GM12878 (cell line): ENCODE measurements around the gene STXBP2. TPM values are rescaled to one million over a fixed set of nuclear protein-coding genes. Genes with fewer than 3 reads are reported as not detected.

Experiments used
- ATF7 ChIP-seq: fragments of 450-650 bp; IDR thresholded peaks from 2 replicates; pipeline ENCODE4 v1.6.1; 2016; ENCODE audit warnings: low read depth, mild to moderate bottlenecking
- CUX1 ChIP-seq: IDR thresholded peaks from 2 replicates; pipeline ENCODE4 v1.6.1; 2012; ENCODE audit warnings: improper control_type of control experiment, low read depth, low read length; ENCODE audit not compliant: insufficient replicate concordance
- E2F4 ChIP-seq: IDR thresholded peaks from 2 replicates; pipeline ENCODE4 v1.6.1; 2012; ENCODE audit warnings: low read depth, low read length, improper control_type of control experiment
- EGR1 ChIP-seq, 2 experiments: IDR thresholded peaks; 1 replicate in 1 of 2; 2 replicates in 1 of 2; pipeline ENCODE4 v1.6.1; 2011 to 2012; ENCODE audit warnings: low read depth in 2 of 2, low read length in 2 of 2, borderline replicate concordance in 1 of 2, mild to moderate bottlenecking in 1 of 2, moderate library complexity in 1 of 2
- ETV6 ChIP-seq, 2 experiments: fragments of 450-650 bp in 1 of 2; IDR thresholded peaks in 1 of 2; conservative IDR thresholded peaks in 1 of 2; 2 replicates each; pipeline ENCODE4 v1.6.1; 2014; ENCODE audit warnings: antibody characterized with exemption in 1 of 2, borderline replicate concordance in 1 of 2, low read depth in 1 of 2, mild to moderate bottlenecking in 1 of 2, moderate library complexity in 1 of 2
- GATAD2B ChIP-seq: fragments of 450-650 bp; conservative IDR thresholded peaks from 2 replicates; pipeline ENCODE4 v1.6.1; 2017; ENCODE audit warnings: low read depth, mild to moderate bottlenecking, moderate library complexity
- IRF5 ChIP-seq: fragments of 450-650 bp; IDR thresholded peaks from 2 replicates; pipeline ENCODE4 v1.6.1; 2017; ENCODE audit warnings: borderline replicate concordance
- MTA2 ChIP-seq: fragments of 450-650 bp; IDR thresholded peaks from 2 replicates; pipeline ENCODE4 v1.6.1; 2016; ENCODE audit warnings: low read depth, mild to moderate bottlenecking, moderate library complexity
- MXI1 ChIP-seq: fragments of 150-350 bp; IDR thresholded peaks from 2 replicates; pipeline ENCODE4 v1.6.1; 2011; ENCODE audit warnings: low read depth, mild to moderate bottlenecking, inconsistent platforms, low read length, improper control_type of control experiment
- MYC ChIP-seq: IDR thresholded peaks from 2 replicates; pipeline ENCODE4 v1.6.1; 2011; ENCODE audit warnings: mild to moderate bottlenecking, low read length, moderate library complexity, inconsistent platforms; ENCODE audit not compliant: insufficient read depth, insufficient replicate concordance, insufficient read length, severe bottlenecking
- RELA ChIP-seq: fragments of 450-650 bp; IDR thresholded peaks from 2 replicates; pipeline ENCODE4 v1.8.0; 2014; ENCODE audit warnings: borderline replicate concordance; ENCODE audit not compliant: partially characterized antibody
- STAT3 ChIP-seq: IDR thresholded peaks from 2 replicates; pipeline ENCODE4 v1.6.1; 2011; ENCODE audit warnings: low read depth, low read length, improper control_type of control experiment
- TCF7 ChIP-seq: IDR thresholded peaks from 2 replicates; pipeline ENCODE4 v1.6.1; 2014; ENCODE audit warnings: antibody characterized with exemption, borderline replicate concordance
- USF1 ChIP-seq: IDR thresholded peaks from 2 replicates; pipeline ENCODE4 v1.6.1; 2011; ENCODE audit warnings: borderline replicate concordance, low read depth, mild to moderate bottlenecking, moderate library complexity, mixed read lengths, low read length; ENCODE audit not compliant: insufficient read depth; ENCODE audit errors: extremely low read length
- polyA plus RNA-seq, 11 experiments: library from polyadenylated mRNA; depleted of rRNA in 4 of 11; unstranded in 6 of 11; stranded (reverse) in 5 of 11; fragments of >200 nt; fragmentation: Nextera tagmentation in 4 of 11; fragmentation: Illumina TruSeq in 1 of 11; extraction: Ambion mirVana in 4 of 11; extraction: Trizol in 1 of 11; gene quantifications; 1 replicate in 1 of 11; 2 replicates in 10 of 11; pipeline versions ENCODE4 v1.2.1 to v1.2.3, GENCODE V29; 2011 to 2016; ENCODE audit warnings: inconsistent platforms in 2 of 11, missing spikeins in 2 of 11, low read depth in 1 of 11
- total RNA-seq, 4 experiments: library from RNA; depleted of rRNA in 3 of 4; stranded (reverse); fragments of >200 nt in 3 of 4; fragmentation: Illumina TruSeq in 1 of 4; extraction: Trizol in 1 of 4; gene quantifications; 2 replicates each; pipeline versions ENCODE4 v1.2.1 to v1.2.3, GENCODE V29; 2013 to 2021

Gene STXBP2
- total and polyA plus RNA-seq, 10 of the 15 experiments (the other 5 are each of a cell fraction or from before 2014, with no cell fraction given): 2.6 to 111 (median 61.4) TPM

- no peak for TF ChIP-seq EGR1 (IDR thresholded peaks at IDR 0.05; ENCODE audit: borderline replicate concordance in 1 of 2, low read depth in 2 of 2, low read length in 2 of 2)
- 0 out of 2 replicates have a peak, but pooled peaks have one; percentile 22 for TF ChIP-seq GATAD2B
- TF ChIP-seq MXI1: no peak
- TF ChIP-seq RELA: no peak
- TF ChIP-seq MYC: no peak
- TF ChIP-seq TCF7: no peak
- TF ChIP-seq STAT3: no peak
- no peak; the same call in 1 of the 2 replicates for TF ChIP-seq MTA2
- no peak for TF ChIP-seq ETV6 (conservative IDR thresholded peaks at IDR 0.05 in 1 of 2, IDR thresholded peaks at IDR 0.05 in 1 of 2; ENCODE audit: borderline replicate concordance in 1 of 2, low read depth in 1 of 2)
- TF ChIP-seq USF1: no peak
- TF ChIP-seq CUX1: no peak
- TF ChIP-seq E2F4: 0 out of 2 replicates have a peak, but pooled peaks have one; percentile 18
- TF ChIP-seq IRF5: no peak
- peak; percentile 23; the same call in 1 of the 2 replicates for TF ChIP-seq ATF7
These were observed 44.6 kb downstream of the STXBP2 start (continued) for GRCh38 chr19:7681340-7682174.
